ENCODE results near the gene CCDC38. TPM values are rescaled to one million over a fixed set of nuclear protein-coding genes. Genes with fewer than 3 reads are reported as not detected.

The CCDC38 gene
- total and polyA plus RNA-seq, 10 of the 15 experiments (the other 5 are each of a cell fraction or from before 2014, with no cell fraction given): 0.04 to 0.05 TPM; not detected in 8

GRCh38 chr12:95838125-95838524 is 104.3 kb downstream of the CCDC38 start:
- ChIA-PET SMC1A (ENCODE audit: uncharacterized antibody, unreplicated experiment) (no interaction called here), CTCF (no interaction called here), RAD21 (ENCODE audit: unreplicated experiment) (no interaction called here), POLR2A (no interaction called here)
- Histone ChIP-seq H3K4me3 (no peak overlapping the region), H3K9ac (ENCODE audit: control insufficient read depth, insufficient read depth, low read length) (no peak overlapping the region), H3K9me3 (replicated peaks; ENCODE audit: control insufficient read depth, insufficient read depth, low read length) (no peaks in the 10 kb centered on the region), H3K27ac (ENCODE audit: control insufficient read depth, insufficient read depth) (no peak overlapping the region), H3K27me3 (replicated peaks in 1 of 2; ENCODE audit: control insufficient read depth in 2 of 2, insufficient read depth in 2 of 2, low read length in 1 of 2) (peaks cover 0 to 3% of the 10 kb centered on the region in 2 experiments; a peak in 1 of 4 replicates), H3K79me2 (ENCODE audit: control insufficient read depth, insufficient read depth, low read length) (no peaks in the 10 kb centered on the region), H4K20me1 (ENCODE audit: control insufficient read depth, insufficient read depth) (no peaks in the 10 kb centered on the region), H3K4me1 (ENCODE audit: control insufficient read depth, insufficient read depth, low read length) (no peaks in the 10 kb centered on the region), H3K4me2 (ENCODE audit: control insufficient read depth, insufficient read depth) (no peak overlapping the region), H2AFZ (ENCODE audit: control insufficient read depth, low read depth, low read length) (no peak overlapping the region; the same call in 1 of the 2 replicates), H3K36me3 (ENCODE audit: control insufficient read depth in 2 of 2, insufficient read depth in 2 of 2, low read length in 1 of 2) (no peaks in the 10 kb centered on the region)
- intact Hi-C loops (cut with micrococcal nuclease; ENCODE audit: unreplicated experiment): no loop called here
- ATAC-seq (no peak), DNase-seq (ENCODE audit: low read depth, low spot score) (no peak), FAIRE-seq (no peak)
- in situ Hi-C loops (cut with MboI): no loop called here
- WGBS (ENCODE audit: insufficient coverage, insufficient replicate concordance, low lambda C conversion rate, missing lambda C conversion rate): 0% methylated on average over 11 of the region's 11 CpGs
- TF ChIP-seq MTA2 (IDR thresholded peaks at IDR 0.05; ENCODE audit: low read depth) (no peak), NBN (IDR thresholded peaks at IDR 0.05) (no peak), CEBPZ (IDR thresholded peaks at IDR 0.05; ENCODE audit: low read depth, low read length) (no peak), SPI1 (IDR thresholded peaks at IDR 0.05; ENCODE audit: borderline replicate concordance, insufficient read depth, low read depth, low read length) (no peak), CBX3 (IDR thresholded peaks at IDR 0.05; ENCODE audit: borderline replicate concordance, low read depth) (no peak), TAF1 (IDR thresholded peaks at IDR 0.05; ENCODE audit: borderline replicate concordance, low read depth, low read length) (no peak), BHLHE40 (IDR thresholded peaks at IDR 0.05; ENCODE audit: borderline replicate concordance in 1 of 2, low read depth in 2 of 2, low read length in 1 of 2) (no peak), MEF2B (IDR thresholded peaks at IDR 0.05; ENCODE audit: partially characterized antibody, poor library complexity, severe bottlenecking) (no peak), SMAD1 (IDR thresholded peaks at IDR 0.05; ENCODE audit: low read depth, partially characterized antibody) (no peak), ZNF622 (IDR thresholded peaks at IDR 0.05) (no peak)
- no TSS peak for BruUV-seq (replicated peaks)

Measured in GM12878 (cell line).